A549 (cell line): ENCODE data around the gene KREMEN1. TPM values are rescaled to one million over a fixed set of nuclear protein-coding genes. Genes with fewer than 3 reads are reported as not detected.

Source experiments
- ATAC-seq, 2 experiments: fragments of 200-7000 bp in 1 of 2; fragments of >200 bp in 1 of 2; cut with Nextera tagmentation in 1 of 2; cut with Tn5 transposase in 1 of 2; 3 replicates each; pipeline versions ENCODE4 v1.8.0 to v1.9.1; 2018 to 2020; ENCODE audit warnings: mild to moderate bottlenecking in 1 of 2, moderate library complexity in 1 of 2
- CTCF ChIA-PET: fragments of 300-600 bp; sonication (Branson Sonifier 250); formaldehyde crosslinking; extraction: SDS; loops from one replicate; lab custom pipeline; 2021; ENCODE audit warnings: antibody characterized with exemption, inconsistent platforms; lab: Yijun Ruan, JAX
- POLR2A ChIA-PET: fragments of 350-600 bp; formaldehyde crosslinking; extraction: SDS; loops from one replicate; lab custom pipeline; 2021; ENCODE audit warnings: antibody characterized with exemption, inconsistent platforms; lab: Yijun Ruan, JAX
- DNase-seq, 2 experiments: peaks; one replicate each; pipeline versions ENCODE4 v3.0.0 to v3.0.0-alpha.2; 2011 to 2016; ENCODE audit warnings: low read depth in 1 of 2, low spot score in 1 of 2
- FAIRE-seq: peaks from 2 replicates; lab custom pipeline; 2011; peaks lifted over from hg19 to GRCh38; lab: Jason Lieb, UNC
- H3K27ac ChIP-seq, 2 experiments: fragments of >200 bp; sonication (Bioruptor Twin); formaldehyde crosslinking; 3 replicates each; pipeline ENCODE4 v1.5.1; 2016 to 2017
- H3K4me1 ChIP-seq: fragments of >200 bp; sonication (Bioruptor Twin); formaldehyde crosslinking; 3 replicates; pipeline ENCODE4 v1.6.1; 2016
- H3K4me2 ChIP-seq: fragments of >200 bp; sonication (Bioruptor Twin); formaldehyde crosslinking; 3 replicates; pipeline ENCODE4 v1.6.1; 2016
- H3K4me3 ChIP-seq: fragments of >200 bp; sonication (Bioruptor Twin); formaldehyde crosslinking; 3 replicates; pipeline ENCODE4 v1.5.1; 2016
- H3K9me3 ChIP-seq: fragments of >200 bp; sonication (Bioruptor Twin); formaldehyde crosslinking; 3 replicates; pipeline ENCODE4 v1.6.1; 2016
- CHD4 ChIP-seq: fragments of 200-600 bp; sonication (generic); IDR thresholded peaks from 2 replicates; pipeline ENCODE4 v1.6.1; 2016; ENCODE audit warnings: antibody characterized with exemption, mild to moderate bottlenecking, borderline replicate concordance
- EHMT2 ChIP-seq: fragments of 200-600 bp; sonication (generic); IDR thresholded peaks from 2 replicates; pipeline ENCODE4 v1.6.1; 2016; ENCODE audit warnings: antibody characterized with exemption, low read depth, mild to moderate bottlenecking, moderate library complexity
- FOSL2 ChIP-seq, 2 experiments: fragments of 450-650 bp in 1 of 2; fragments of >200 bp in 1 of 2; sonication (Bioruptor Twin) in 1 of 2; formaldehyde crosslinking; IDR thresholded peaks; 2 replicates each; pipeline versions ENCODE4 v1.5.0 to v1.6.1; 2016 to 2020; ENCODE audit warnings: mild to moderate bottlenecking in 1 of 2, moderate library complexity in 1 of 2
- FOXS1 ChIP-seq: fragments of 250-450 bp; sonication (Bioruptor Pico); IDR thresholded peaks from 2 replicates; pipeline ENCODE4 v1.5.0; 2020; ENCODE audit warnings: mild to moderate bottlenecking, moderate library complexity
- HES2 ChIP-seq: fragments of >200 bp; sonication (Bioruptor Twin); formaldehyde crosslinking; IDR thresholded peaks from 2 replicates; pipeline ENCODE4 v1.6.1; 2016
- HOXB5 ChIP-seq: fragments of 250-450 bp; sonication (Bioruptor Pico); IDR thresholded peaks from 2 replicates; pipeline ENCODE4 v1.5.0; 2020; ENCODE audit warnings: mild to moderate bottlenecking, moderate library complexity
- KDM1A ChIP-seq: fragments of 200-600 bp; sonication (generic); IDR thresholded peaks from 2 replicates; pipeline ENCODE4 v1.6.1; 2016; ENCODE audit warnings: low read depth, mild to moderate bottlenecking
- MAZ ChIP-seq: fragments of 150-350 bp; IDR thresholded peaks from 2 replicates; pipeline ENCODE4 v1.6.1; 2014; ENCODE audit warnings: antibody characterized with exemption, low read depth, low read length, borderline replicate concordance
- NPAS2 ChIP-seq: fragments of 250-450 bp; sonication (Bioruptor Pico); IDR thresholded peaks from 2 replicates; pipeline ENCODE4 v1.8.0; 2022; ENCODE audit warnings: mild to moderate bottlenecking, moderate library complexity, borderline replicate concordance
- NR3C1 ChIP-seq: fragments of >200 bp; sonication (Bioruptor Twin); formaldehyde crosslinking; IDR thresholded peaks from 3 replicates; pipeline ENCODE4 v1.6.1; 2017
- RAD21 ChIP-seq, 2 experiments: fragments of >200 bp in 1 of 2; sonication (Bioruptor Twin) in 1 of 2; formaldehyde crosslinking in 1 of 2; IDR thresholded peaks in 1 of 2; conservative IDR thresholded peaks in 1 of 2; 2 replicates in 1 of 2; 3 replicates in 1 of 2; pipeline ENCODE4 v1.6.1; 2012 to 2018; ENCODE audit warnings: inconsistent platforms in 1 of 2
- RNF2 ChIP-seq: fragments of 200-600 bp; sonication (generic); IDR thresholded peaks from 2 replicates; pipeline ENCODE4 v1.6.1; 2016; ENCODE audit warnings: low read depth, mild to moderate bottlenecking, antibody characterized with exemption, moderate library complexity, borderline replicate concordance
- SREBF2 ChIP-seq: fragments of 450-650 bp; IDR thresholded peaks from 2 replicates; pipeline ENCODE4 v1.6.1; 2014; ENCODE audit warnings: mild to moderate bottlenecking, moderate library complexity
- ZFP36 ChIP-seq: fragments of 450-650 bp; IDR thresholded peaks from 2 replicates; pipeline ENCODE4 v1.6.1; 2014; ENCODE audit warnings: borderline replicate concordance; ENCODE audit not compliant: partially characterized antibody
- WGBS: methylation state at CpG from one replicate; pipeline ENCODE4 v1.1.6; 2017; ENCODE audit errors: missing lambda C conversion rate; 5-methylcytosine and 5-hydroxymethylcytosine counted together
- polyA plus RNA-seq, 4 experiments: library from polyadenylated mRNA; depleted of rRNA in 3 of 4; stranded (reverse); fragments of >200 nt; fragmentation: RNase III in 1 of 4; extraction: RNeasy Plus Mini Kit Qiagen cat#74134 plus additional on column Dnase treatment in 1 of 4; gene quantifications; 2 replicates in 3 of 4; 3 replicates in 1 of 4; pipeline ENCODE4 v1.2.3, GENCODE V29; 2011 to 2017
- TF ChIP-seq, protein P1 (sequence below): fragments of 250-450 bp; sonication (Bioruptor Pico); IDR thresholded peaks from 2 replicates; pipeline ENCODE4 v1.5.0; 2020; ENCODE audit warnings: low read depth, mild to moderate bottlenecking, moderate library complexity
- TF ChIP-seq, protein P2 (sequence below): fragments of 200-600 bp; sonication (generic); IDR thresholded peaks from 2 replicates; pipeline ENCODE4 v1.6.1; 2016; ENCODE audit warnings: antibody characterized with exemption, mild to moderate bottlenecking, moderate library complexity

KREMEN1 gene
- polyA plus RNA-seq, 2 of the 4 experiments (the other 2 are of a cell fraction): 1.7 to 2.5 TPM

DNA sequence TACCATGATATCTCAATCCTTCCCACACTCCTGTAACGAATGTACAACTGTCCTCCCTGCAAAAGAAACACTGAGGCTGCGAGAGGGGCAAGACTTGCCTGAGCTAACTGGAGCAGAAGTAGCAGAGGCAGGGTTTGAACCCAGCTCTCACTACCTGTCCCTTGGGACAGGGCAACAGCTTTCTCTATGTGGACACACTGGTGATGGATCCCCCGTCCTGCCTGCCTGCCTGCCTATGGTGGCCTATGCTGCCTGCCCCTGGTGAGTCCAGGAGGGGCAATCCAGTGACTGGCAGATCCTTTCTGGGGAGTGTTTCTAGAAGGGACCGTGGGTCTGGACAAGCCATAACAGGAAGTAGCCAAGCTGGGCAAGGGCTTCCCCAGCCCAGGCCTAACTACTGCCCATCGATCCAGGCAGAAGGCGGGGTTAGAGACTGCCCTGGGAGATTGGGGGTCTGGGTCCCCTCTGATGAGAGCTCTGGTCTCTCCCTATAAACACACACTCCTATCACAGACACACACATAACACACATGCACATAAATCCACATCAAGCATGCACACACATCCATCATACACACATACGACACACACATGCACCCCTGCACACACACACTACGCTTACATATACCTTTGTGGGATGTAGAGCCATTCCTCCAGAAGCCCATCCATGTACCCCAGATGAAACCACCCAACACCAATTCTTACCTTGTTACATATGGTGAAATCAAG is 131.8 kb downstream of the KREMEN1 start:
- CTCF ChIA-PET: interaction anchor here (0.6 to 5.4 kb wide), 6 partner anchors 11 to 51 kb away, joined by 3 to 36 read pairs (median 4); no protein-coding TSS in a partner anchor
- Histone ChIP-seq H3K4me1 (no peaks in the 10 kb centered on the region), H3K9me3 (no peaks in the 10 kb centered on the region), H3K27ac (no peak overlapping the region), H3K4me3 (no peak overlapping the region), H3K4me2 (no peak overlapping the region)
- FAIRE-seq (no peak), ATAC-seq (no peak), DNase-seq (no peak)
- POLR2A ChIA-PET: no interaction called here
- no peak for TF ChIP-seq EHMT2
- WGBS: 86% methylated on average over 5 of the region's 8 CpGs

GRCh38 chr22:29205252-29205593 is 132.4 kb downstream of the KREMEN1 start:
- DNase-seq (no peak), FAIRE-seq (no peak), ATAC-seq (no peak)
- Histone ChIP-seq H3K4me3 (peak overlapping the region; percentile 67), H3K27ac (peak overlapping the region; percentile 67 to 92), H3K4me1 (no peaks in the 10 kb centered on the region), H3K9me3 (no peaks in the 10 kb centered on the region), H3K4me2 (peak overlapping the region; percentile 89)
- ChIA-PET CTCF (interaction anchor here (0.9 to 5.4 kb wide), 5 partner anchors 10 to 40 kb away, joined by 3 to 36 read pairs (median 4); no protein-coding TSS in a partner anchor), POLR2A (no interaction called here)
- TF ChIP-seq KDM1A (peak; percentile 74; the same call in 1 of the 2 replicates), CHD4 (peak; percentile 68; the same call in 1 of the 2 replicates), HOXB5 (CRISPR knock-in tag) (no peak), SREBF2 (no peak), NPAS2 (CRISPR knock-in tag) (no peak), FOXS1 (CRISPR knock-in tag) (no peak), FOSL2 (IDR thresholded peaks at IDR 0.05) (no peak), FOSL2 (CRISPR knock-in tag; IDR thresholded peaks at IDR 0.05) (no peak)
- 51% methylated on average over 9 of the region's 11 CpGs for WGBS

DNA sequence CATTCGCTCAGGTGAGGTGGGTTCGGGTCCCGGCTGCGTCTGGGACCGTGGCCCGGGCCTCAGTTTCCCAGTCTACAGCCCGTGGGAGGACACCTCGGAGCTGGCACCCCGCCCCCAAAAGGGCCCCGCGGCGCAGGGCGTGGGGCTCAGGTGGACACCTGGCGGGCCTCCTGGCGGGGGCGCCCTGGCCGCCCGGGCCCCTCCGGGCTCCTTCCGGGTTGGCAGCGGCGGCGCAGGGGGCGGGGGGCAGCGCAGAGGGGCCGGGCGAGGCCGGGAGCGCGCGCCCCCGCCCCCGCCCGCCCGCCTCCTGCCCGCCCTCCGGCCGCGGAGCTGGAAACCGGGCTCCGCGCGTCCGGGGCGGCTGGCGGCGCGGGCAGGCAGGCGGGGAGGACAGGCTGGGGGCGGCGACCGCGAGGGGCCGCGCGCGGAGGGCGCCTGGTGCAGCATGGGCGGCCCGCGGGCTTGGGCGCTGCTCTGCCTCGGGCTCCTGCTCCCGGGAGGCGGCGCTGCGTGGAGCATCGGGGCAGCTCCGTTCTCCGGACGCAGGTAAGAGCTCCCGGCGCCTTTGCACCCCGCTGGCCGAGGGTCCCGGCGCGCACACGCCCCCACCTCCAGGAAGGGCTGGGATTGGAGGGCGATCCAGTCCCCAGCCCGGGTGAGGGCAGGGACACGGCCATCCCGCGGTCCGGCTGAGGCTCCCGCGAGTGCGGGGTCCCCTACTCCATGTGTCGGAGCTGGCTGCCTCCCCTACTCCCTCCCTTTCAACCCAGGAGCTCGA is 132.9 kb downstream of the KREMEN1 start, which contains the start of gene EMID1:
Gene EMID1 (plus strand): TSS at position 303 of the 778 bp plus-strand sequence. CDS start 143 bp downstream, at position 446.
- DNase-seq: peak in 1 of 2 experiments; percentile 13
- Histone ChIP-seq H3K27ac (peak within 1 kb of the TSS; percentile 67 to 92), H3K4me3 (peak within 1 kb of the TSS; percentile 67), H3K9me3 (no peaks in the 10 kb centered on the region), H3K4me2 (peak within 1 kb of the TSS; percentile 89), H3K4me1 (no peaks in the 10 kb centered on the region)
- ATAC-seq: peak; percentile 70 to 76
- FAIRE-seq: no peak
- ChIA-PET CTCF (interaction anchor here (0.9 to 5.4 kb wide), 8 partner anchors 9 to 154 kb away, joined by 3 to 36 read pairs (median 4); no protein-coding TSS in a partner anchor), POLR2A (no interaction called here)
- TF ChIP-seq, protein P1, sequence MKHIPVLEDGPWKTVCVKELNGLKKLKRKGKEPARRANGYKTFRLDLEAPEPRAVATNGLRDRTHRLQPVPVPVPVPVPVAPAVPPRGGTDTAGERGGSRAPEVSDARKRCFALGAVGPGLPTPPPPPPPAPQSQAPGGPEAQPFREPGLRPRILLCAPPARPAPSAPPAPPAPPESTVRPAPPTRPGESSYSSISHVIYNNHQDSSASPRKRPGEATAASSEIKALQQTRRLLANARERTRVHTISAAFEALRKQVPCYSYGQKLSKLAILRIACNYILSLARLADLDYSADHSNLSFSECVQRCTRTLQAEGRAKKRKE (CRISPR knock-in tag): no peak
- TF ChIP-seq, protein P2, sequence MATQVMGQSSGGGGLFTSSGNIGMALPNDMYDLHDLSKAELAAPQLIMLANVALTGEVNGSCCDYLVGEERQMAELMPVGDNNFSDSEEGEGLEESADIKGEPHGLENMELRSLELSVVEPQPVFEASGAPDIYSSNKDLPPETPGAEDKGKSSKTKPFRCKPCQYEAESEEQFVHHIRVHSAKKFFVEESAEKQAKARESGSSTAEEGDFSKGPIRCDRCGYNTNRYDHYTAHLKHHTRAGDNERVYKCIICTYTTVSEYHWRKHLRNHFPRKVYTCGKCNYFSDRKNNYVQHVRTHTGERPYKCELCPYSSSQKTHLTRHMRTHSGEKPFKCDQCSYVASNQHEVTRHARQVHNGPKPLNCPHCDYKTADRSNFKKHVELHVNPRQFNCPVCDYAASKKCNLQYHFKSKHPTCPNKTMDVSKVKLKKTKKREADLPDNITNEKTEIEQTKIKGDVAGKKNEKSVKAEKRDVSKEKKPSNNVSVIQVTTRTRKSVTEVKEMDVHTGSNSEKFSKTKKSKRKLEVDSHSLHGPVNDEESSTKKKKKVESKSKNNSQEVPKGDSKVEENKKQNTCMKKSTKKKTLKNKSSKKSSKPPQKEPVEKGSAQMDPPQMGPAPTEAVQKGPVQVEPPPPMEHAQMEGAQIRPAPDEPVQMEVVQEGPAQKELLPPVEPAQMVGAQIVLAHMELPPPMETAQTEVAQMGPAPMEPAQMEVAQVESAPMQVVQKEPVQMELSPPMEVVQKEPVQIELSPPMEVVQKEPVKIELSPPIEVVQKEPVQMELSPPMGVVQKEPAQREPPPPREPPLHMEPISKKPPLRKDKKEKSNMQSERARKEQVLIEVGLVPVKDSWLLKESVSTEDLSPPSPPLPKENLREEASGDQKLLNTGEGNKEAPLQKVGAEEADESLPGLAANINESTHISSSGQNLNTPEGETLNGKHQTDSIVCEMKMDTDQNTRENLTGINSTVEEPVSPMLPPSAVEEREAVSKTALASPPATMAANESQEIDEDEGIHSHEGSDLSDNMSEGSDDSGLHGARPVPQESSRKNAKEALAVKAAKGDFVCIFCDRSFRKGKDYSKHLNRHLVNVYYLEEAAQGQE: no peak
- no peak for TF ChIP-seq ZFP36
- TF ChIP-seq RAD21 (conservative IDR thresholded peaks at IDR 0.05 in 1 of 2, IDR thresholded peaks at IDR 0.05 in 1 of 2): no peak
- TF ChIP-seq EHMT2: no peak
- no peak for TF ChIP-seq MAZ
- TF ChIP-seq HES2: no peak
- no peak for TF ChIP-seq NR3C1
- no peak for TF ChIP-seq RNF2
- WGBS: 31% methylated on average over 2 of the region's 90 CpGs
